LNCaP clone FGC (cell line): Measurements from ENCODE around the gene ZNF319.

Source experiments
- DNase-seq: peaks from one replicate; pipeline ENCODE4 v3.0.0-alpha.2; 2011; ENCODE audit warnings: low read depth
- H3K4me3 ChIP-seq: 2 replicates; pipeline ENCODE4 v1.5.1; 2011; ENCODE audit warnings: mild to moderate bottlenecking, low read depth, low read length, control low read depth
- CTCF ChIP-seq: IDR thresholded peaks from 2 replicates; pipeline ENCODE4 v1.5.1; 2012; ENCODE audit warnings: mild to moderate bottlenecking; ENCODE audit not compliant: control insufficient read depth, insufficient read depth; ENCODE audit errors: extremely low read depth

ZNF319 gene

GRCh38 chr16:57947261-57947660 lies 53.2 kb downstream of the ZNF319 start:
- H3K4me3 ChIP-seq: no peak overlapping the region
- TF ChIP-seq CTCF: no peak
- DNase-seq: no peak

- DNase-seq: no peak
- H3K4me3 ChIP-seq: no peak overlapping the region
- no peak for TF ChIP-seq CTCF
Observed at GRCh38 chr16:57946181-57946801, 54.2 kb downstream of the ZNF319 start.

- no peak for DNase-seq
- no peak for TF ChIP-seq CTCF
- no peak overlapping the region for H3K4me3 ChIP-seq
Observed at GRCh38 chr16:57945740-57946138, 54.7 kb downstream of the ZNF319 start.

DNA sequence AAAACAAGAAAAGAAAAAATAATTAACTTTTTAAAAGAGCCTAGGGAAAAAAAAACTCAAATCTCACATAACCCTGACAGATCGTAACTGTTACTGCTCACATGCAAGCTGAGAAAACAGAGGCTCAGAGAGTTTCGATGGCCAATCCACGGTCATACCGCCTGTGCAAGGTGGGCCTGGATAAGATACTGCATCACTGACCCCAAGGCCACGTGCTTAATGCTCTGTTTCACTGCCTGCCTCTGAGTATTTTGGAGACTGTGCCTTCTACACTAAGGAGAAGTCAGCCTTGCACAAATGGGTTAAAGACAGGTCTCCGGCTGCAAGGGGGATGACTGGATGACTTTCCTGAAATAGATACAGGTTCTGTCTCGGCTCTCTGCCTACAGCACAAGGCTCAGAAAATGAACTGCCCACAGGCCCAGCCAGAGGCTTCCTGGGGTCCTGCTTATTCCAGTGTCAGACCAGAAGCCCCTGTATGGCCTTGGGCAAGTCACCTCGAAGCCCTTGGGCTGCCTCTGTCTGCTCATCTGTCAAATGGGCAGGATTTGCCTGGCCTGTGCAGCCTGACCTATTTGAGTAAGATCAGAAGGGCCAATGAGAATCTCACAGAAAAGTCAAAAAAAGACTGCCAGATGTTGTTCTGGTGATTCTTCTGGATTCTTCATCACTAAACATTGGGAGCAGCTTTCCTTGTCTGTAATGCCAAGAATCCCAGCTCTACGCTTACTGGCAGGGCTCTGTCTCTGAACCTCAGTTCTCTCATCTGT lies 55.3 kb downstream of the ZNF319 start:
- TF ChIP-seq CTCF: no peak
- no peak overlapping the region for H3K4me3 ChIP-seq
- no peak for DNase-seq
